ENCODE results near the gene ERCC6L2. TPM values are rescaled to one million over a fixed set of nuclear protein-coding genes. Genes with fewer than 3 reads are reported as not detected.

Gene ERCC6L2
- total RNA-seq, 1 experiment from 2014 or later: 43.0 TPM

DNA sequence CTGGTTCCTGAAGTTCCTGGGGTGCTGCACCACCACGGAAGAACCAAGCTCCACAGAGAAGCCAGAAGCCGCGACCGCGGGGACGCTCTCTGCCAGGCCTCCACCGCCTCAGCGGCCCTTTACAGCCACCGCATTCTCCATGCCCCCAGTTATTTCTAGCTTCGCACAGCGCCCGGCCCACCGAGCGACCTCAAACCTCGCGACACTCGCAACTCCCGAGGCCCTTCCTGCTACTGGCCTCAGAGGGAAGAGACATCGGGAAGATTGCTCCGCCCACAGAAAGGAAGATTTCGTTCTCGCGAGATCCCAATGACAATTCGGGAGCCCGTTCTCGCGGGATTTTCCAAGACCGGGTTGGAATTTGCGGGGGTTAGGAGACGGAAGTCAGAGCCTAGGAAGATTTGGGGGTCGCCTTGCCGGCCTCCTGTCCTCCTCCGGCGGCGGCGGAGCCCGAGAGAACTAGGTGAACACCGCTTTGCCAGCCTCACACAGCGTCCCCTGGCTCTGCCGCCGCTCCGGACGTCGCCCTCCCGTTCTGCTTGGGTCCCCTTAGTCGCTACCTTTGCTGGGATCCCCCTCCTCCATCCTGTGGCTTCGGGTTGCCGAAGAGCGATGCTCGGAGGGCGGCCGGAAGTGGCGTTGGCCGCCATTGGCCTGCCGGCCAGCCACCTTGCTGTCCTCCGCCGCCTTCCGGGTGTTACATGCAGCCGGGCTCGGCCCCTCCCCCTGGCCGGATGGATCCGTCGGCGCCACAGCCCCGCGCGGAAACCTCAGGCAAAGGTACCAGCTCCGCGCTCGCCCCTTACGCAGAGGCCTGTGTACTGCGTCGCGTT lies at the start of gene ERCC6L2 (continued):
- TF ChIP-seq USF2 (CRISPR knock-in tag; IDR thresholded peaks at IDR 0.05) (no peak), GRHL2 (CRISPR knock-in tag; IDR thresholded peaks at IDR 0.05; ENCODE audit: insufficient replicate concordance, severe bottlenecking) (no peak), NR3C1 (CRISPR knock-in tag; conservative IDR thresholded peaks at IDR 0.05; ENCODE audit: low read depth) (no peak), E2F5 (CRISPR knock-in tag; IDR thresholded peaks at IDR 0.05) (no peak), RELA (CRISPR knock-in tag; IDR thresholded peaks at IDR 0.05; ENCODE audit: borderline replicate concordance) (no peak; the same call in 1 of the 2 replicates), FOXP4 (CRISPR knock-in tag; IDR thresholded peaks at IDR 0.05) (peak; percentile 91), ZNF121 (CRISPR knock-in tag; IDR thresholded peaks at IDR 0.05) (peak; percentile 16; the same call in 1 of the 2 replicates), NFATC4 (CRISPR knock-in tag; IDR thresholded peaks at IDR 0.05) (0 out of 2 replicates have a peak, but pooled peaks have one; percentile 23), ATF6 (CRISPR knock-in tag; IDR thresholded peaks at IDR 0.05) (no peak), USF1 (CRISPR knock-in tag; IDR thresholded peaks at IDR 0.05) (peak; percentile 28; the same call in 1 of the 2 replicates), ZNF425 (CRISPR knock-in tag; conservative IDR thresholded peaks at IDR 0.05) (no peak), CDX4 (CRISPR knock-in tag; IDR thresholded peaks at IDR 0.05; ENCODE audit: borderline replicate concordance) (no peak), MAX (CRISPR knock-in tag; IDR thresholded peaks at IDR 0.05) (peak; percentile 88), ATF1 (CRISPR knock-in tag; IDR thresholded peaks at IDR 0.05) (no peak), NR1H2 (CRISPR knock-in tag; IDR thresholded peaks at IDR 0.05) (no peak)
- TF ChIP-seq, protein P1, sequence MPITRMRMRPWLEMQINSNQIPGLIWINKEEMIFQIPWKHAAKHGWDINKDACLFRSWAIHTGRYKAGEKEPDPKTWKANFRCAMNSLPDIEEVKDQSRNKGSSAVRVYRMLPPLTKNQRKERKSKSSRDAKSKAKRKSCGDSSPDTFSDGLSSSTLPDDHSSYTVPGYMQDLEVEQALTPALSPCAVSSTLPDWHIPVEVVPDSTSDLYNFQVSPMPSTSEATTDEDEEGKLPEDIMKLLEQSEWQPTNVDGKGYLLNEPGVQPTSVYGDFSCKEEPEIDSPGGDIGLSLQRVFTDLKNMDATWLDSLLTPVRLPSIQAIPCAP (CRISPR knock-in tag; IDR thresholded peaks at IDR 0.05): peak; percentile 94
- TF ChIP-seq, protein P2, sequence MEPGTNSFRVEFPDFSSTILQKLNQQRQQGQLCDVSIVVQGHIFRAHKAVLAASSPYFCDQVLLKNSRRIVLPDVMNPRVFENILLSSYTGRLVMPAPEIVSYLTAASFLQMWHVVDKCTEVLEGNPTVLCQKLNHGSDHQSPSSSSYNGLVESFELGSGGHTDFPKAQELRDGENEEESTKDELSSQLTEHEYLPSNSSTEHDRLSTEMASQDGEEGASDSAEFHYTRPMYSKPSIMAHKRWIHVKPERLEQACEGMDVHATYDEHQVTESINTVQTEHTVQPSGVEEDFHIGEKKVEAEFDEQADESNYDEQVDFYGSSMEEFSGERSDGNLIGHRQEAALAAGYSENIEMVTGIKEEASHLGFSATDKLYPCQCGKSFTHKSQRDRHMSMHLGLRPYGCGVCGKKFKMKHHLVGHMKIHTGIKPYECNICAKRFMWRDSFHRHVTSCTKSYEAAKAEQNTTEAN (CRISPR knock-in tag; IDR thresholded peaks at IDR 0.05): peak; percentile 26; the same call in 1 of the 2 replicates
- TF ChIP-seq, protein P3, sequence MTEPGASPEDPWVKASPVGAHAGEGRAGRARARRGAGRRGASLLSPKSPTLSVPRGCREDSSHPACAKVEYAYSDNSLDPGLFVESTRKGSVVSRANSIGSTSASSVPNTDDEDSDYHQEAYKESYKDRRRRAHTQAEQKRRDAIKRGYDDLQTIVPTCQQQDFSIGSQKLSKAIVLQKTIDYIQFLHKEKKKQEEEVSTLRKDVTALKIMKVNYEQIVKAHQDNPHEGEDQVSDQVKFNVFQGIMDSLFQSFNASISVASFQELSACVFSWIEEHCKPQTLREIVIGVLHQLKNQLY (CRISPR knock-in tag; IDR thresholded peaks at IDR 0.05): no peak
- TF ChIP-seq, protein P4, sequence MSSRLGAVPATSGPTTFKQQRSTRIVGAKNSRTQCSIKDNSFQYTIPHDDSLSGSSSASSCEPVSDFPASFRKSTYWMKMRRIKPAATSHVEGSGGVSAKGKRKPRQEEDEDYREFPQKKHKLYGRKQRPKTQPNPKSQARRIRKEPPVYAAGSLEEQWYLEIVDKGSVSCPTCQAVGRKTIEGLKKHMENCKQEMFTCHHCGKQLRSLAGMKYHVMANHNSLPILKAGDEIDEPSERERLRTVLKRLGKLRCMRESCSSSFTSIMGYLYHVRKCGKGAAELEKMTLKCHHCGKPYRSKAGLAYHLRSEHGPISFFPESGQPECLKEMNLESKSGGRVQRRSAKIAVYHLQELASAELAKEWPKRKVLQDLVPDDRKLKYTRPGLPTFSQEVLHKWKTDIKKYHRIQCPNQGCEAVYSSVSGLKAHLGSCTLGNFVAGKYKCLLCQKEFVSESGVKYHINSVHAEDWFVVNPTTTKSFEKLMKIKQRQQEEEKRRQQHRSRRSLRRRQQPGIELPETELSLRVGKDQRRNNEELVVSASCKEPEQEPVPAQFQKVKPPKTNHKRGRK (CRISPR knock-in tag; IDR thresholded peaks at IDR 0.05; ENCODE audit: borderline replicate concordance): no peak
- TF ChIP-seq, protein P5, sequence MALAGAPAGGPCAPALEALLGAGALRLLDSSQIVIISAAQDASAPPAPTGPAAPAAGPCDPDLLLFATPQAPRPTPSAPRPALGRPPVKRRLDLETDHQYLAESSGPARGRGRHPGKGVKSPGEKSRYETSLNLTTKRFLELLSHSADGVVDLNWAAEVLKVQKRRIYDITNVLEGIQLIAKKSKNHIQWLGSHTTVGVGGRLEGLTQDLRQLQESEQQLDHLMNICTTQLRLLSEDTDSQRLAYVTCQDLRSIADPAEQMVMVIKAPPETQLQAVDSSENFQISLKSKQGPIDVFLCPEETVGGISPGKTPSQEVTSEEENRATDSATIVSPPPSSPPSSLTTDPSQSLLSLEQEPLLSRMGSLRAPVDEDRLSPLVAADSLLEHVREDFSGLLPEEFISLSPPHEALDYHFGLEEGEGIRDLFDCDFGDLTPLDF (CRISPR knock-in tag; IDR thresholded peaks at IDR 0.05): peak; percentile 21; the same call in 1 of the 2 replicates

All from WTC11 (cell line).